ENCODE data around the gene UNC119. TPM values are rescaled to one million over a fixed set of nuclear protein-coding genes. Genes with fewer than 3 reads are reported as not detected.

The UNC119 gene
- total and polyA plus RNA-seq, 2 experiments from 2014 or later, result 101 to 124 TPM

DNA sequence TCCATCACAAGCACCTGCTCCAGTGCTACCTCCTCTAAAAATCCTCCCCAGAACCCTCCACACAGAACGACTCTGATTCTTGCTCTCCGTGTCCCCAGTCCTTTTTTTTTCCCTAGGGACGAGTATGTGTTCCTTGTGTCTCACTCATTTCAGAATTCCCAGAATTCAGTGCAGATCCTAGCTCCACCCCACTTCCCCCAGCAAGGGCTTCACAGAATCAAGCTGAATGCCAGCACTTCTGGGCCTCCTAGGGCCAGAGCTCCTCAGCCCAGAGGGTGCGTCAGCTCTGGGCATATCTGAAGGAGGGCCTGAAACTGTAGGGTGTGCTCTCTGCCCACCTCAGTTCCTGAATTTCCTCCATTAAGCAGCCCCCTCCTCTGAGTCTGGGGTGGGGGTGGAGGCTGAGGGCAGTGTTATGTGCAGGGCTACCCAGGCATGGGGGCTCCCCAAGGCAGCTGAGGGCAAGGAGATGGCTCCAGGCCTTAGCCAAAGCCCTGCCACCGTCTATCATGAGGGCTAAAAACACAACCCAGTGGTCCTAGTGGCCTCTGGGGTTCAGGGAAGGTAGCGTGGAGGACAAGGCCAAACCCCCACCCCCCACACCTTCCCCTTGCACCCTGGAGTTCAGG lies 6.5 kb downstream of the UNC119 start:
- Histone ChIP-seq H3K4me1 (ENCODE audit: low read depth) (no peaks in the 10 kb centered on the region), H3K27me3 (no peaks in the 10 kb centered on the region), H3K9me3 (ENCODE audit: low read depth) (no peaks in the 10 kb centered on the region), H3K4me3 (no peak overlapping the region), H3K27ac (no peak overlapping the region), H3K36me3 (peaks cover 9% of the 10 kb centered on the region)
- no peak for DNase-seq (ENCODE audit: low read depth in 1 of 2, low spot score in 1 of 2)
- TF ChIP-seq, protein P1, sequence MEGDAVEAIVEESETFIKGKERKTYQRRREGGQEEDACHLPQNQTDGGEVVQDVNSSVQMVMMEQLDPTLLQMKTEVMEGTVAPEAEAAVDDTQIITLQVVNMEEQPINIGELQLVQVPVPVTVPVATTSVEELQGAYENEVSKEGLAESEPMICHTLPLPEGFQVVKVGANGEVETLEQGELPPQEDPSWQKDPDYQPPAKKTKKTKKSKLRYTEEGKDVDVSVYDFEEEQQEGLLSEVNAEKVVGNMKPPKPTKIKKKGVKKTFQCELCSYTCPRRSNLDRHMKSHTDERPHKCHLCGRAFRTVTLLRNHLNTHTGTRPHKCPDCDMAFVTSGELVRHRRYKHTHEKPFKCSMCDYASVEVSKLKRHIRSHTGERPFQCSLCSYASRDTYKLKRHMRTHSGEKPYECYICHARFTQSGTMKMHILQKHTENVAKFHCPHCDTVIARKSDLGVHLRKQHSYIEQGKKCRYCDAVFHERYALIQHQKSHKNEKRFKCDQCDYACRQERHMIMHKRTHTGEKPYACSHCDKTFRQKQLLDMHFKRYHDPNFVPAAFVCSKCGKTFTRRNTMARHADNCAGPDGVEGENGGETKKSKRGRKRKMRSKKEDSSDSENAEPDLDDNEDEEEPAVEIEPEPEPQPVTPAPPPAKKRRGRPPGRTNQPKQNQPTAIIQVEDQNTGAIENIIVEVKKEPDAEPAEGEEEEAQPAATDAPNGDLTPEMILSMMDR (IDR thresholded peaks at IDR 0.05; ENCODE audit: low read depth, low read length), result no peak

DNA sequence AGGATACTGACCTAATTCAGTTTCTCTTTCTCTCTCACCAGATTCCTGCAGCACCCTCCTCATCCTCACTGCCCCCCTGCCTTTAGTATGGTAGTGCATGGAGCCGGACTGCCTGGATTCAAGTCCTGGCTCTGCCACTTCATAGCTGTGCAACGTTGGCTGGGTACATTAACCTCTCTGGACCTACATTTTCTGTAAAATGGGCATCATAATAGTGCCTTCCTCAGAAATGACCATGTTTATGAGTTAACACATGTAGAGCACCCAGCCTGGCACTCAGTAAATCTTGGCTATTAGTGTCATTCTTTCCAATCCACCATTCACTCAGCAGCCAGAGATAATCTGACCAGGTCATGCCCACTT lies 7.3 kb downstream of the UNC119 start:
- Histone ChIP-seq H3K4me1 (ENCODE audit: low read depth) (no peaks in the 10 kb centered on the region), H3K27me3 (no peaks in the 10 kb centered on the region), H3K9me3 (ENCODE audit: low read depth) (no peaks in the 10 kb centered on the region), H3K27ac (no peak overlapping the region), H3K36me3 (peaks cover 9% of the 10 kb centered on the region), H3K4me3 (no peak overlapping the region)
- no peak for DNase-seq (ENCODE audit: low read depth in 1 of 2, low spot score in 1 of 2)
- TF ChIP-seq, protein P1 (IDR thresholded peaks at IDR 0.05; ENCODE audit: low read depth, low read length), result no peak

GRCh38 chr17:28544402-28545140 lies 7.9 kb downstream of the UNC119 start:
- TF ChIP-seq, protein P1 (IDR thresholded peaks at IDR 0.05; ENCODE audit: low read depth, low read length), result no peak
- Histone ChIP-seq H3K36me3 (peaks cover 9% of the 10 kb centered on the region), H3K27ac (no peak overlapping the region), H3K4me3 (no peak overlapping the region), H3K27me3 (no peaks in the 10 kb centered on the region), H3K9me3 (ENCODE audit: low read depth) (no peaks in the 10 kb centered on the region), H3K4me1 (ENCODE audit: low read depth) (no peaks in the 10 kb centered on the region)
- no peak for DNase-seq (ENCODE audit: low read depth in 1 of 2, low spot score in 1 of 2)

DNA sequence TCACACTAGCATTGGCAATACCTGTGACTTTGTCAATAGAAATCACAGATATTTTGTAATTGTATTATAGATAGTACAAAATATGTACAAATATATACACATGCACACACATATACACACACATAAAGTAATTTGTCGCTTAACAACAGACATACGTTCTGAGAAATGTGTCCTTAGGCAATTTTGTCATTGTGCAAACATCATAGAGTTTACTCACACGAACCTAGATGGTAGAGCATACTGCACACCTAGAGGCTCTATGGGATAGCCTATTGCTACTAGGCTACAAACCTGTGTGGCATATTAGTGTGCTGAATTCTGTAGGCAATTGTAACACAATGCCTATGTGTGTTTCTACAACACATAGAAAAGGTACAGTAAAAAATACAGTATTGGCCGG lies 11.0 kb downstream of the UNC119 start:
- TF ChIP-seq, protein P1 (IDR thresholded peaks at IDR 0.05; ENCODE audit: low read depth, low read length), result no peak
- no peaks in the 10 kb centered on the region for H3K9me3 ChIP-seq (ENCODE audit: low read depth)
- no peak for DNase-seq (ENCODE audit: low read depth in 1 of 2, low spot score in 1 of 2)

DNA sequence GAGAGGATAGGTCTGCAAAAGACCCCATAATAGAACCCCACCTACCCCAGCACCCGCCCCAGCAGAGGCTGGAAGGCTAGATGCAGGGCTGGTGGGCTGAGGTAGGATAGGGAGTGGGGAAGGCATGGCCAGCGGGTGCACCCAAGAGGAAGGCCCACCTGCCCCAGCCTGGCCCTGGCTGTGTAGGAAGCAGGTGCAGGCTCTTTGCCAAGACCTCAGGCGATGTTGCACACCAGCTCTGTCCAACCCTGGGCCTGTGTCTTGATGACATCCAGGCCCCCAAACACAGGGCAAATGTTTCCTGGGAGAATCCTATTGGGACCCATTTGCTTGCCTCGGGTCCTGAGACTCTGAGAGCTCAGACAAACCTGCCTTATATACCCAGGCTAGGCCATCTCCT lies 12.2 kb downstream of the UNC119 start:
- H3K9me3 ChIP-seq (ENCODE audit: low read depth), result no peaks in the 10 kb centered on the region
- TF ChIP-seq, protein P1 (IDR thresholded peaks at IDR 0.05; ENCODE audit: low read depth, low read length), result no peak
- no peaks in the 10 kb centered on the region for H3K4me1 ChIP-seq (ENCODE audit: low read depth)
- H3K36me3 ChIP-seq, result no peaks in the 10 kb centered on the region
- DNase-seq (ENCODE audit: low read depth in 1 of 2, low spot score in 1 of 2), result no peak
- H3K4me3 ChIP-seq, result no peak overlapping the region
- no peaks in the 10 kb centered on the region for H3K27me3 ChIP-seq
- H3K27ac ChIP-seq, result no peak overlapping the region

More for the DNA sequence above, 11.0 kb downstream of the UNC119 start:
- H3K27me3 ChIP-seq, result no peaks in the 10 kb centered on the region
- peaks cover 2% of the 10 kb centered on the region for H3K36me3 ChIP-seq
- no peaks in the 10 kb centered on the region for H3K4me1 ChIP-seq (ENCODE audit: low read depth)
- no peak overlapping the region for H3K4me3 ChIP-seq
- no peak overlapping the region for H3K27ac ChIP-seq
